HG03342 (cell line): Measurements from ENCODE around the gene PSMG3.
"Not testable (repeated sequence)": the region's sequence is repeated elsewhere in the genome, so short reads cannot be mapped to it uniquely, and the experiment has no call there.

Experiments used
- ATAC-seq: cut with Tn5 transposase; IDR thresholded peaks from one replicate; pipeline ENCODE4 v1.9.1; 2021; ENCODE audit warnings: mild to moderate bottlenecking, moderate library complexity; ENCODE audit not compliant: unreplicated experiment

The PSMG3 gene

GRCh38 chr7:1597066-1597760, 27.4 kb upstream of the PSMG3 start:
- no peak for ATAC-seq

DNA sequence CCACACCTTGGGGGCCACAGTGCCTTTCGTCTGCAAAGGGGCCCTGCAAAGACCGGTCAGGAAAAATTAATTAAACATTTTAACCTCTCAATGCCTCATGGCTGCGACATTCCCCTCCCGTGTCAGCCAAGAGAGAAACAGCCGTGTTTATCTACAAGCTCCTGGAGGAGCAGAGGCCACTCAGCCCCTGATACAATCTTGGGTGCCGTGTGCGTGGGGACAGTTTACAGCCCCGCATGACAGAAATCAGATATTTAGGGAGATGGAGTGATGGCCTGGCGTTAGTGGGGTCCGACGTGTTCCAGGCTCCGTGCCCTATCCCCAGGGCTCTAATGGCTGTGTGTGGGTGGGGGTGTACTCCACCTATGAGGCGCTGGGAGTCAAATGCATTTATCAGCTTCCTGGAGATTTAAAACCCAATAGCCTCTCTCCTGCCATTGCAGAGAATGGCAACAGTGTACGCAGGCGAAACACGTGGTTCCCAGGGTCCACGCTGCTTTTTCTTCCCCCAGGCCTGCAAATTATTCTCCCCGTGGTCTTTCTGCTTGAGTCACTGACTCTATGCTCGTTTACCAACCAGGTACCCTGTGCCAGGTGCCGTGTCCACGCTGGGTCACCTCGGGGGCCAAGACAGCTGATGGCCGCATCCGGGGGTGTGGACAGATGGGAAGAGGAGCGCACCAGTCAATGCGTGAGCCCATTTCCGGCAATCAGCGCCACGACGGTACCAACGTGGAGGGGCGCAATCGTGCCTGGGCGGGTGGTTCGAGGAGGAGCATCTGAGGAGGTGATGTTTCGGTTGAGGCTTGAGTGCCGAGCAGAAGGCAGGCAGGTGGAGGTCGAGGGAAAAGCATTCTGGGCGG, 26.6 kb upstream of the PSMG3 start:
- ATAC-seq = no peak

DNA sequence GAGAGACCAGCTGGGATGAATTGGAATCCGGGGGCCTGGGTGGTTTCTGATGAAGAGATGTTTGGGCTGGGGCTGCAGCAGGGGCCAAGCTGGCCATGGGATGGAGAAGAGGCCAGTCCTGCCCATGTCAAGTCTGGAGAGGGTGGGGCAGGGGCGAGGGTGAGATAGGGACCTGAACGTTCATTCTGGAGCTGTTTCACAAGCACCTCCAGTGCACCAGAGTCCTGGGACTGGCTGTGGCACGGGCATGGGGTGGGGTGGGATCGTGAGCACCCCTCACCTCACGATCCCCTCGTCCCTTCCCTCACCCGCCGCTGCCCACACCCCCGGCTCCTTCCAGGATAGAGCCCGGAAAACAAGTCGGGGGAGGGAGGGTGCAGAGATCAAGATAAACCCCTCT, 25.8 kb upstream of the PSMG3 start:
- ATAC-seq = no peak

- ATAC-seq = no peak
Observed at GRCh38 chr7:1595027-1595426, 25.2 kb upstream of the PSMG3 start.

- no peak for ATAC-seq
Observed at GRCh38 chr7:1593904-1594421, 24.1 kb upstream of the PSMG3 start.

GRCh38 chr7:1593091-1593866, 23.4 kb upstream of the PSMG3 start:
- ATAC-seq = no peak

DNA sequence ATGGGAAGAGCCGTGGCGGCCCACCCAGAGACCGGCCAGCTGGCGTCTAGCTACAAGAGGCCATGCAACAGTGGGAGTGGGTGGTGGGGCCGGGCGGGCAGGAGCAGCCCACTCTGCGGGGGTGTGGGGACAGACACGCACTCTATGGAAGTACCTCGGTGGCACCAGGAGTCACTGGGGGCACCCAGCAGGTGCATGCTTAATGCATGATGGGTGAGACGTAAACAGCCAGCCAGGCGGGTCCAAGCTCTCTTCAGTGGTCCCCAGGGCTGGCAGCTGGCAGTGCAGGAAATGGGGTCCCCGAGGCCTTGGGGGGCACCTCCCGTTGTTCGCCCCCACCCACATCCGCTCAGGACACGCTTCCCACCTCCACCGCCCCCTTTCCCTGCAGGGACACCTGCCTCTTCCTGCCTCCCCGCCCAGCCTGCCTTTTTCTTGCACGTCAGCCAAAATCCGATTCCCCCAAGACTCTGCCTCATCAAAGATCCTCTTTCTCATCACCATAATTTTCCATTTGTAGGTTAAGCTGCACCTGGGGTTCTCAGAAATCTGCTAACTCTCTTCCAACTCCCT, 22.6 kb upstream of the PSMG3 start:
- no peak for ATAC-seq

- ATAC-seq = no peak
Observed at GRCh38 chr7:1591876-1592275, 22.0 kb upstream of the PSMG3 start.

DNA sequence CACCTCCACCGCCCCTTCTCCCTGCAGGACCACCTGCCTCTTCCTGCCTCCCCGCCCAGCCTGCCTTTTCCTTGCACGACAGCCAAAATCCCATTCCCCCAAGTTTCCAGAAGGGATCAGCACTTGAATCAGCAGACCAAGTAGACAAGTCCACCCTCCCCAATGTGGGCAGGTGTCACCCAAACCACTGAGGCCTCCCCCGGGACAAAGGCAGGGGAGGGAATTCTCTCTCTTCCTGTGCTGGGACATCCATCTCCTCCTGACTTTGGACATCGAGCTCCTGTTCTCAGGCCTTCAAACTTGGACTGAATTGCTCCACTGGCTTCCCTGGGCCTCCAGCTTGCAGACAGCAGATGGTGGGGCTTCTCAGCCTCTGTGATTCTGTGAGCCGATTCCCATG, 21.6 kb upstream of the PSMG3 start:
- ATAC-seq = no peak

GRCh38 chr7:1590887-1591286, 21.1 kb upstream of the PSMG3 start:
- ATAC-seq = no peak

GRCh38 chr7:1590476-1590875, 20.6 kb upstream of the PSMG3 start:
- ATAC-seq = no peak

- ATAC-seq = no peak
Observed at GRCh38 chr7:1588978-1589377, 19.1 kb upstream of the PSMG3 start.

DNA sequence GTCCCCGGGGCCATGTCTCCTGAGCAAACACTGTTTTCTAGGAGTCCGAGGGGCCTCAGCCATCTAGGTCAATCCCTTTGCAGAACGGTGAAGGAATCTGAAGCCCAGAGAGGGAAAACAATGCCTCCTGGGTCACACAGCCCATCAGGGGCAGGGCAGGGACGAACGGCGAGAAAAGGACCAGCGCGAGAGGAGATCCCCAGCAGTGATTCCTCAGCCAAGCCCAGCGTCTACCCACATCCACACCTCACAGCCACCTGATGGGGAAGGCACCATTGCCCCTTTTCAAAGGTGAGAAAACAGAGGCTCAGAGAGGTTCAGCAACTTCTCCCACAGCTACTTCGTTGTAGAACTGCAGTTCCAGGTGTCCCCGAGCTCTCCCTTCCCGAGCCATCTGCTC, 17.9 kb upstream of the PSMG3 start:
- no peak for ATAC-seq

DNA sequence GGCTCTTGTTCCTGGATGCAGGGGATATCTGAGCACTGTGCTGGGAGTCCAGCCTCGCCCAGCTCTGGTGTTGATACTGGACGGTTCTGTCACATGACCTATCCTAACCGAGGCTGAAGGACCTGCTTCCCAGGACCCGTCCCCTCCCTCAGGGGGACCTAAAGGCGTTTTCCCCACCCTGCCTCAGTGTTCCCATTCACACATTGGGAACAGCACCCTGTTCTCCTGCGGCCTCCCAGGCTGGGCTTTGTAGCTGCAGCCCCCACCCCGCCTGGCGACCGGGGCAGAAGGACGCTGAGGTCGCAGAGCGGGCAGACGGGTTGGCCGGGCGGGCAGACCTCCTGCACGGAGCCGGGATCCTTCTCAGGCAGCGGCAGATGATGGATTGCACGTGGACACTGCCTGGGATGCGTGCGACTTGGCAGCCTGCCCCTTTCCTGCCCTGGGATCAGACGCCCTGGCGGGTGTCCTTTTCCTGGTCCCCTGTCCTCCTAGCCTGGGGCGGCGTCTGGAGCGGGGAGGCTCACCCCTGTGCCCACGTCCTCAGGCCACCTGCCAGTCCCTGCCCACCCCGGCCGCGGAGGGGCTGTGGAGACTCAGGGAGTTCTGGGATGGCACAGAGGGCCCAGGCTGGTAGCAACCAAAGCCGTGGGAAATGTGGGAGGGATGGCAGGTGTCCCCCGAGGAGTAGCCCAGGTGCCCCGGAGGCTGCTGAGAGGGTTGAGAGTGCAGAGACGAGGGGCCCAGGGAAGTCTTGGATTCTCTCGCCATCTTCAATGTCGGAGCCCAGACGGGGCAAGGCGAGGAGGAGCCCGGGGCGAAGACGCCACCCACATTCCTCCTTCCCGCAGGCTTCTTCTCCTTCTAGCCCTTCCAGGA, 17.2 kb upstream of the PSMG3 start:
- ATAC-seq = no peak

DNA sequence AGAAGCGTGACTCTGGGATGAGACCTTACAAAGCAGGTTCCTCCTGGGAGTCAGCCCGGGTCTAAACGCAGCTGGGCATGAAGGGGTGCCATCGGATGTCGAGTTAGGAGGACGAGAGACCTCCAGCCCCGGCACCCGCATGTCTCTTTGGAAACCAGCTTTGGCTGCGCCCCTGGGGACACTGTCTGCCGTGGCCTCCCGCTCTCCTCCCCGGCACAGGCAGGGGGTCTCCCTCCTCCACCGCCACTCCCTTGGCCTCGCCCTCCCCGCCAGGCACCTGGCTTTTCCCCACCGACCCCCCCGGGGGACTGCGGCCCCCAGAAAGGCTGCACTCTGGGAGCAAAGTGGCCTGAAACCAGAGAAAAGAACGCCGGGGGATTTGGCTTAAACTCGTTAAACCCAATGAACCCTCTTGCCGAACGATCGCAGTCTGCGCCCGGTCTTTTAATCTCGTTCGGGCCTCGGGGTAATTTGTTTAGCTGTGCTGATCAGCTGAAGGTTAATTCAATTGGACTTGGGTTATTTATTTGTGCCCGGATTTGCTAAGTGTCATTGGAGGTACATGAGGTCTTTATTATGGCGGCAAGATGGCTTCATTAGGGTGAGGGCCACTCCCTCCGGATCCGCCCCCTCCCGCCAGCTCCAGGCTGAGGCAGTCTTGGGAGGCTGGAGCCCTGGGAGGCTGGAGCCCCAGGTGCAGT, 16.4 kb upstream of the PSMG3 start:
- ATAC-seq = no peak

- ATAC-seq = no peak
Observed at GRCh38 chr7:1585142-1585981, 15.5 kb upstream of the PSMG3 start.

DNA sequence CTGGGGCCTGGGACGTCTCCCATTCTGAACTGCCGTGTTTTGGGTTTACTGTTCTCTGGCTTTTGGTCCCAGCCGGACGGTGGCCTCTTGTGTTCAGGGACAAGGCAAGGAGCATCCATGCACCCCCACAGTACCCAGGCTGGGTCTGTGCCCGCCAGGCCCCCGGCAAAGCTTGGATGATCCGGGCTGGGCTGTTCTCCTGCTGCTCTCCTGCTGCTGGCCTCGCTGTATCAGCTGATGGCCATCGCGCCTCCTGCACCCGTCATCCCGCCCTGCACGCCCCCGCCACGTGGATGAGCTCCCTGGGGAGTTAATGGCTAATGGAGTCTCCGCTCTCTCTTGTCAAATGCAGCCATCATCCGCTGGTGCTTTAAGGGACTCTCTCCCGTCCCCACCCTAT, 14.9 kb upstream of the PSMG3 start:
- no peak for ATAC-seq

DNA sequence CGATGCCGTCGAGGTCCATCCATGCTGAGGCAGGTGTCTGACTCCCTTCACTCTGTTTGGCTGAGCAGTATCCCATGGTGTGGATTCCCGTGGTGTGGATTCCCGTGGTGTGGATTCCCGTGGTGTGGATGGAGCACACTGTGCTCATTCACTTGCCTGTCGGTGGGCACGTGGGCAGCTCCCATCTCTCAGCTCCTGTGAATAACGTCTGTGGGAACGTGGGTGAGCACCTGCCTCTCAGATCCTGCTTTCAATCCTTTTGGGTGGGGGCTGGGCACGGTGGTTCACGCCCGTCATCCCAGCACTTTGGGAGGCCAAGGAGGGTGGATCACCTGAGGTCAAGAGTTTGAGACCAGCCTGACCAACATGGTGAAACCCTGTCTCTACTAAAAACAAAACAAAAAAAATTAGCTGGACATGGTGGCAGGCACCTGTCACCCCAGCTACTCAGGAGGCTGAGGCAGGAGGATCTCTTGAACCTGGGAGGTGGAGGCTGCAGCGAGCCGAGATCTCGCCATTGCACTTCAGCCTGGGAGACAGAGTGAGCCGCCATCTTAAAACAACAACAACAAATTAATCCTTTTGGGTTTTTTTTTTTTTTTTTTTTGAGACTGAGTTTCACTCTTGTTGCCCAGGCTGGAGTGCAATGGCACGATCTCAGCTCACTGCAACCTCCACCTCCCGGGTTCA, 13.6 kb upstream of the PSMG3 start:
- not testable (repeated sequence) for ATAC-seq
